ENCODE data around the gene IGFN1. TPM values are rescaled to one million over a fixed set of nuclear protein-coding genes. Genes with fewer than 3 reads are reported as not detected.

The IGFN1 gene
- total and polyA plus RNA-seq, 2 of the 8 experiments (the other 6 are each of a cell fraction or from before 2014, with no cell fraction given) = not detected

GRCh38 chr1:201146626-201147390 lies 43.8 kb upstream of the IGFN1 start (continued):
- no peak for TF ChIP-seq CHD7 (IDR thresholded peaks at IDR 0.05; ENCODE audit: insufficient replicate concordance, low read length)
- no peak for TF ChIP-seq CREB1 (IDR thresholded peaks at IDR 0.05)
- TF ChIP-seq KDM4A (IDR thresholded peaks at IDR 0.05; ENCODE audit: low read depth, low read length, severe bottlenecking) = no peak
- no peak for TF ChIP-seq SP2 (IDR thresholded peaks at IDR 0.05; ENCODE audit: low read length)
- TF ChIP-seq POLR2AphosphoS5 (IDR thresholded peaks at IDR 0.05; ENCODE audit: low read depth, low read length) = no peak
- no peak for TF ChIP-seq TAF1 (IDR thresholded peaks at IDR 0.05; ENCODE audit: low read depth, low read length)
- TF ChIP-seq YY1 (IDR thresholded peaks at IDR 0.05; ENCODE audit: low read depth, low read length) = no peak
- no peak for TF ChIP-seq HDAC6 (IDR thresholded peaks at IDR 0.05; ENCODE audit: low read depth, low read length)
- TF ChIP-seq CHD1 (IDR thresholded peaks at IDR 0.05; ENCODE audit: low read depth, low read length) = no peak
- no peak for TF ChIP-seq KDM5A (IDR thresholded peaks at IDR 0.05; ENCODE audit: low read length)
- no peak for TF ChIP-seq CBX8 (IDR thresholded peaks at IDR 0.05; ENCODE audit: borderline replicate concordance, low read depth, low read length)
- TF ChIP-seq CTBP2 (IDR thresholded peaks at IDR 0.05; ENCODE audit: borderline replicate concordance, insufficient read depth, insufficient read length, low read length) = no peak

Data from H1 (cell line).